Breast epithelium (tissue), 4 donors: Measurements from ENCODE around the gene COL5A1. TPM values are rescaled to one million over a fixed set of nuclear protein-coding genes. Genes with fewer than 3 reads are reported as not detected.

Experiments
- DNase-seq, 2 donors: peaks; one replicate each; pipeline ENCODE4 v3.0.0-alpha.2; 2019; ENCODE audit warnings: low spot score in 2 of 2
- H3K27ac ChIP-seq, 2 donors: fragments of 200-600 bp; sonication (generic) in 1 of 2; one replicate each; pipeline ENCODE4 v1.5.1; 2016 to 2019; ENCODE audit warnings: mild to moderate bottlenecking in 1 of 2
- H3K27me3 ChIP-seq, 2 donors: fragments of 200-600 bp; sonication (generic) in 1 of 2; one replicate each; pipeline versions ENCODE4 v1.5.1 to v1.6.0; 2017 to 2019; ENCODE audit warnings: control low read depth in 1 of 2, mild to moderate bottlenecking in 1 of 2
- H3K36me3 ChIP-seq: fragments of 200-600 bp; one replicate; pipeline ENCODE4 v1.5.1; 2019
- H3K4me1 ChIP-seq, 2 donors: fragments of 200-600 bp; sonication (generic); one replicate each; pipeline ENCODE4 v1.5.1; 2016 to 2019; ENCODE audit warnings: control low read depth in 1 of 2
- H3K4me3 ChIP-seq, 3 donors: fragments of 200-600 bp; sonication (generic); 1 replicate in 2 of 3; 2 replicates in 1 of 3; pipeline ENCODE4 v1.5.1; 2016 to 2019; ENCODE audit warnings: mild to moderate bottlenecking in 3 of 3, moderate library complexity in 2 of 3
- H3K9me3 ChIP-seq, 2 donors: fragments of 200-600 bp; sonication (generic) in 1 of 2; one replicate each; pipeline ENCODE4 v1.5.1; 2016 to 2019; ENCODE audit warnings: control low read depth in 1 of 2
- CTCF ChIP-seq, 3 donors: fragments of 450-650 bp; IDR thresholded peaks; one replicate each; pipeline ENCODE4 v1.5.1; 2016 to 2017; ENCODE audit warnings: antibody characterized with exemption in 3 of 3, mild to moderate bottlenecking in 3 of 3, moderate library complexity in 3 of 3
- POLR2A ChIP-seq: fragments of 450-650 bp; IDR thresholded peaks from one replicate; pipeline ENCODE4 v1.6.1; 2016; ENCODE audit warnings: antibody characterized with exemption, mild to moderate bottlenecking, moderate library complexity
- POLR2AphosphoS5 ChIP-seq, 3 donors: sonication (generic); formaldehyde crosslinking; IDR thresholded peaks; one replicate each; pipeline ENCODE4 v1.6.1; 2017; ENCODE audit warnings: antibody characterized with exemption in 3 of 3
- intact Hi-C: fragments of 100-400 bp; cut with DNase I; formaldehyde crosslinking; loops from one replicate; pipeline ENCODE4 v1.15.1; 2023; ENCODE audit warnings: low total_unique reads
- total RNA-seq, 3 donors: library from RNA; depleted of rRNA; stranded (reverse); fragments of >200 nt; gene quantifications; one replicate each; pipeline ENCODE4 v1.1.0, GENCODE V29; 2016

The COL5A1 gene
- total RNA-seq, 3 donors from 2014 or later = 12.1 to 17.0 (median 15.4) TPM

- H3K4me1 ChIP-seq = no peaks in the 10 kb centered on the region
- H3K4me3 ChIP-seq = no peak overlapping the region
- H3K9me3 ChIP-seq = no peaks in the 10 kb centered on the region
- no peak overlapping the region for H3K27ac ChIP-seq
- no peak for DNase-seq
- intact Hi-C loops = no loop called here
- no peaks in the 10 kb centered on the region for H3K27me3 ChIP-seq
- no peaks in the 10 kb centered on the region for H3K36me3 ChIP-seq
- no peak for TF ChIP-seq CTCF (IDR thresholded peaks at IDR 0.05)
- no peak for TF ChIP-seq POLR2A
- TF ChIP-seq POLR2AphosphoS5 (IDR thresholded peaks at IDR 0.05) = no peak
These were observed 5.5 kb upstream of the COL5A1 start for GRCh38 chr9:134636149-134636507.

- Histone ChIP-seq H3K36me3 (no peaks in the 10 kb centered on the region), H3K9me3 (no peaks in the 10 kb centered on the region), H3K27ac (no peak overlapping the region), H3K27me3 (no peaks in the 10 kb centered on the region), H3K4me3 (no peak overlapping the region), H3K4me1 (peaks cover 0 to 7% of the 10 kb centered on the region in 2 donors)
- intact Hi-C loops = no loop called here
- DNase-seq = no peak
- no peak for TF ChIP-seq CTCF (IDR thresholded peaks at IDR 0.05)
- TF ChIP-seq POLR2AphosphoS5 (IDR thresholded peaks at IDR 0.05) = no peak
- no peak for TF ChIP-seq POLR2A
These were observed 4.4 kb upstream of the COL5A1 start for GRCh38 chr9:134637241-134637640.

GRCh38 chr9:134637696-134638501 lies 3.7 kb upstream of the COL5A1 start:
- H3K36me3 ChIP-seq = no peaks in the 10 kb centered on the region
- intact Hi-C loops = loop anchor here (1.0 kb wide), 1 partner anchor 30 kb away; no protein-coding TSS in a partner anchor
- no peak overlapping the region for H3K4me3 ChIP-seq
- no peak overlapping the region for H3K27ac ChIP-seq
- peaks cover 0 to 4% of the 10 kb centered on the region in 2 donors for H3K27me3 ChIP-seq
- no peak for TF ChIP-seq POLR2A
- TF ChIP-seq CTCF (IDR thresholded peaks at IDR 0.05) = no peak
- TF ChIP-seq POLR2AphosphoS5 (IDR thresholded peaks at IDR 0.05) = no peak
- peaks cover 0 to 7% of the 10 kb centered on the region in 2 donors for H3K4me1 ChIP-seq
- no peak for DNase-seq
- no peaks in the 10 kb centered on the region for H3K9me3 ChIP-seq

- intact Hi-C loops = loop anchor here (1.0 kb wide), 1 partner anchor 30 kb away; no protein-coding TSS in a partner anchor
- Histone ChIP-seq H3K4me1 (peaks cover 0 to 7% of the 10 kb centered on the region in 2 donors), H3K4me3 (no peak overlapping the region), H3K27me3 (peaks cover 0 to 4% of the 10 kb centered on the region in 2 donors), H3K27ac (no peak overlapping the region), H3K36me3 (no peaks in the 10 kb centered on the region), H3K9me3 (no peaks in the 10 kb centered on the region)
- TF ChIP-seq CTCF (IDR thresholded peaks at IDR 0.05) = no peak
- TF ChIP-seq POLR2AphosphoS5 (IDR thresholded peaks at IDR 0.05) = no peak
- no peak for TF ChIP-seq POLR2A
- no peak for DNase-seq
These were observed 3.0 kb upstream of the COL5A1 start for GRCh38 chr9:134638502-134639090.

GRCh38 chr9:134639994-134640393 lies 1.6 kb upstream of the COL5A1 start:
- Histone ChIP-seq H3K36me3 (no peaks in the 10 kb centered on the region), H3K4me1 (peaks cover 0 to 7% of the 10 kb centered on the region in 2 donors), H3K4me3 (no peak overlapping the region), H3K9me3 (no peaks in the 10 kb centered on the region), H3K27me3 (peaks cover 0 to 4% of the 10 kb centered on the region in 2 donors), H3K27ac (no peak overlapping the region)
- TF ChIP-seq CTCF (IDR thresholded peaks at IDR 0.05) (no peak), POLR2A (no peak), POLR2AphosphoS5 (IDR thresholded peaks at IDR 0.05) (no peak)
- intact Hi-C loops = no loop called here
- no peak for DNase-seq
